ENCODE results near the gene MAPKBP1.

Gene MAPKBP1

GRCh38 chr15:41874736-41875135 lies 100.5 kb downstream of the MAPKBP1 start:
- DNase-seq, result no peak

- DNase-seq, result no peak
These were observed 101.7 kb downstream of the MAPKBP1 start for GRCh38 chr15:41876007-41876406.

- no peak for DNase-seq
These were observed 102.4 kb downstream of the MAPKBP1 start for GRCh38 chr15:41876689-41877088.
